ENCODE measurements around the gene PDLIM7.

PDLIM7 gene

DNA sequence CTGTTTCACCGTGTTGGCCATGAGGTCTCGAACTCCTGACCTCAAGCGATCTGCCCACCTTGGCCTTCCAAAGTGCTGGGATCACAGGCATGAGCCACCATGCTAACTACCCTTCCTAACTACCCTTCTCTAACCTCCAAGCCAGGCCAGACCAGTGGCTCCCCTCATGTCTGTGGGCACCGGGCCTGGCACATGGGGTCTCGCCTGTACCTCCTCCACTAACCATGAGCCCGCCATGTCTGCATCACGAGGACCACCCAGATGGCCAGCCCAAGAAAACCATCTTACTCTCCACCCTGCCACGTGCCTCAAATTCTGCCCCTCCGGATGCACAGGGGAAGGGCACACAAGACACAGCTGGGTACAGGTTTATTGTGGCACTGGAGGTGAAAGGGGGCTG is 14.4 kb downstream of the PDLIM7 start:
- Histone ChIP-seq H3K18ac (ENCODE audit: low read depth in 1 of 2, low read length in 2 of 2) (no peak overlapping the region), H2BK120ac (ENCODE audit: low read depth, low read length) (no peak overlapping the region), H2BK5ac (ENCODE audit: low read depth, low read length, poor library complexity, severe bottlenecking) (no peak overlapping the region), H3K4me3 (ENCODE audit: insufficient read depth in 1 of 2, low read depth in 1 of 2, low read length in 2 of 2) (no peak overlapping the region), H4K8ac (ENCODE audit: low read length) (no peak overlapping the region), H2BK15ac (ENCODE audit: low read depth, poor library complexity, severe bottlenecking) (no peak overlapping the region), H2AK5ac (ENCODE audit: low read length, severe bottlenecking) (no peak overlapping the region), H3K36me3 (ENCODE audit: control insufficient read depth in 1 of 2, insufficient read depth in 2 of 2, low read depth in 1 of 2, low read length in 2 of 2) (peaks cover 57 to 80% of the 10 kb centered on the region in 2 experiments), H3K4ac (ENCODE audit: low read depth in 1 of 2, low read length in 2 of 2) (no peak overlapping the region), H3K23ac (ENCODE audit: low read length in 2 of 2) (no peak overlapping the region), H2AFZ (ENCODE audit: low read depth, low read length) (no peak overlapping the region), H3K79me1 (replicated peaks; ENCODE audit: low read length, poor library complexity, severe bottlenecking) (peaks cover 9% of the 10 kb centered on the region), H3K4me2 (ENCODE audit: low read length, poor library complexity, severe bottlenecking) (no peak overlapping the region), H3K9ac (ENCODE audit: low read length) (no peak overlapping the region), H4K91ac (ENCODE audit: low read length) (no peak overlapping the region), H3K14ac (ENCODE audit: low read length in 2 of 2) (peak overlapping the region in 1 of 2 experiments; percentile 2), H3K27me3 (ENCODE audit: control insufficient read depth in 1 of 2, insufficient read depth in 1 of 2, low read length in 2 of 2) (no peaks in the 10 kb centered on the region), H3K4me1 (ENCODE audit: control insufficient read depth, insufficient read depth, low read depth, low read length) (peaks cover 69% of the 10 kb centered on the region), H2BK12ac (ENCODE audit: low read length in 2 of 2) (no peak overlapping the region), H3K27ac (ENCODE audit: low read length, poor library complexity, severe bottlenecking) (peak overlapping the region; percentile 45), H3K9me3 (ENCODE audit: control insufficient read depth, low read length) (no peaks in the 10 kb centered on the region)
- DNase-seq, result no peak
- 99% methylated on average over 7 of the region's 9 CpGs for WGBS

- no peak for DNase-seq
- no peak overlapping the region for H3K4me3 ChIP-seq (ENCODE audit: insufficient read depth in 1 of 2, low read depth in 1 of 2, low read length in 2 of 2)
- H2BK120ac ChIP-seq (ENCODE audit: low read depth, low read length), result no peak overlapping the region
- H3K9me3 ChIP-seq (ENCODE audit: control insufficient read depth, low read length), result no peaks in the 10 kb centered on the region
- no peak overlapping the region for H3K4me2 ChIP-seq (ENCODE audit: low read length, poor library complexity, severe bottlenecking)
- H2BK12ac ChIP-seq (ENCODE audit: low read length in 2 of 2), result no peak overlapping the region
- peaks cover 68% of the 10 kb centered on the region for H3K4me1 ChIP-seq (ENCODE audit: control insufficient read depth, insufficient read depth, low read depth, low read length)
- H2BK5ac ChIP-seq (ENCODE audit: low read depth, low read length, poor library complexity, severe bottlenecking), result no peak overlapping the region
- H3K23ac ChIP-seq (ENCODE audit: low read length in 2 of 2), result no peak overlapping the region
- H2BK15ac ChIP-seq (ENCODE audit: low read depth, poor library complexity, severe bottlenecking), result no peak overlapping the region
- H3K14ac ChIP-seq (ENCODE audit: low read length in 2 of 2), result no peak overlapping the region
- no peaks in the 10 kb centered on the region for H3K27me3 ChIP-seq (ENCODE audit: control insufficient read depth in 1 of 2, insufficient read depth in 1 of 2, low read length in 2 of 2)
- no peak overlapping the region for H3K9ac ChIP-seq (ENCODE audit: low read length)
- peak overlapping the region; percentile 39 for H3K27ac ChIP-seq (ENCODE audit: low read length, poor library complexity, severe bottlenecking)
- peak overlapping the region; percentile 16 for H4K8ac ChIP-seq (ENCODE audit: low read length)
- peak overlapping the region in 1 of 2 experiments; percentile 38 for H3K18ac ChIP-seq (ENCODE audit: low read depth in 1 of 2, low read length in 2 of 2)
- peaks cover 9% of the 10 kb centered on the region for H3K79me1 ChIP-seq (replicated peaks; ENCODE audit: low read length, poor library complexity, severe bottlenecking)
- no peak overlapping the region for H2AK5ac ChIP-seq (ENCODE audit: low read length, severe bottlenecking)
- WGBS, result 95% methylated on average over 10 of the region's 10 CpGs
- no peak overlapping the region for H4K91ac ChIP-seq (ENCODE audit: low read length)
- H3K36me3 ChIP-seq (ENCODE audit: control insufficient read depth in 1 of 2, insufficient read depth in 2 of 2, low read depth in 1 of 2, low read length in 2 of 2), result peaks cover 50 to 74% of the 10 kb centered on the region in 2 experiments
- no peak overlapping the region for H2AFZ ChIP-seq (ENCODE audit: low read depth, low read length)
- peak overlapping the region in 1 of 2 experiments; percentile 20 for H3K4ac ChIP-seq (ENCODE audit: low read depth in 1 of 2, low read length in 2 of 2)
Measured at GRCh38 chr5:177482359-177482795, 15.0 kb downstream of the PDLIM7 start.

GRCh38 chr5:177479774-177480173 is 17.6 kb downstream of the PDLIM7 start:
- Histone ChIP-seq H3K9ac (ENCODE audit: low read length) (peak overlapping the region; percentile 54), H2BK5ac (ENCODE audit: low read depth, low read length, poor library complexity, severe bottlenecking) (no peak overlapping the region), H3K27ac (ENCODE audit: low read length, poor library complexity, severe bottlenecking) (peak overlapping the region; percentile 84), H3K79me1 (replicated peaks; ENCODE audit: low read length, poor library complexity, severe bottlenecking) (peaks cover 6% of the 10 kb centered on the region), H3K14ac (ENCODE audit: low read length in 2 of 2) (no peak overlapping the region), H3K18ac (ENCODE audit: low read depth in 1 of 2, low read length in 2 of 2) (peak overlapping the region in 1 of 2 experiments; percentile 25), H3K4ac (ENCODE audit: low read depth in 1 of 2, low read length in 2 of 2) (no peak overlapping the region), H2BK120ac (ENCODE audit: low read depth, low read length) (no peak overlapping the region), H3K4me3 (ENCODE audit: insufficient read depth in 1 of 2, low read depth in 1 of 2, low read length in 2 of 2) (peak overlapping the region in 1 of 2 experiments; percentile 0), H3K4me2 (ENCODE audit: low read length, poor library complexity, severe bottlenecking) (no peak overlapping the region), H4K91ac (ENCODE audit: low read length) (no peak overlapping the region), H2BK15ac (ENCODE audit: low read depth, poor library complexity, severe bottlenecking) (no peak overlapping the region), H2BK12ac (ENCODE audit: low read length in 2 of 2) (no peak overlapping the region), H3K27me3 (ENCODE audit: control insufficient read depth in 1 of 2, insufficient read depth in 1 of 2, low read length in 2 of 2) (no peaks in the 10 kb centered on the region), H3K23ac (ENCODE audit: low read length in 2 of 2) (no peak overlapping the region), H3K9me3 (ENCODE audit: control insufficient read depth, low read length) (no peaks in the 10 kb centered on the region), H4K8ac (ENCODE audit: low read length) (no peak overlapping the region), H2AK5ac (ENCODE audit: low read length, severe bottlenecking) (no peak overlapping the region), H3K4me1 (ENCODE audit: control insufficient read depth, insufficient read depth, low read depth, low read length) (peaks cover 67% of the 10 kb centered on the region), H3K36me3 (ENCODE audit: control insufficient read depth in 1 of 2, insufficient read depth in 2 of 2, low read depth in 1 of 2, low read length in 2 of 2) (peaks cover 28 to 49% of the 10 kb centered on the region in 2 experiments), H2AFZ (ENCODE audit: low read depth, low read length) (no peak overlapping the region)
- WGBS, result 76% methylated on average over 14 of the region's 14 CpGs
- DNase-seq, result peak; percentile 85

DNA sequence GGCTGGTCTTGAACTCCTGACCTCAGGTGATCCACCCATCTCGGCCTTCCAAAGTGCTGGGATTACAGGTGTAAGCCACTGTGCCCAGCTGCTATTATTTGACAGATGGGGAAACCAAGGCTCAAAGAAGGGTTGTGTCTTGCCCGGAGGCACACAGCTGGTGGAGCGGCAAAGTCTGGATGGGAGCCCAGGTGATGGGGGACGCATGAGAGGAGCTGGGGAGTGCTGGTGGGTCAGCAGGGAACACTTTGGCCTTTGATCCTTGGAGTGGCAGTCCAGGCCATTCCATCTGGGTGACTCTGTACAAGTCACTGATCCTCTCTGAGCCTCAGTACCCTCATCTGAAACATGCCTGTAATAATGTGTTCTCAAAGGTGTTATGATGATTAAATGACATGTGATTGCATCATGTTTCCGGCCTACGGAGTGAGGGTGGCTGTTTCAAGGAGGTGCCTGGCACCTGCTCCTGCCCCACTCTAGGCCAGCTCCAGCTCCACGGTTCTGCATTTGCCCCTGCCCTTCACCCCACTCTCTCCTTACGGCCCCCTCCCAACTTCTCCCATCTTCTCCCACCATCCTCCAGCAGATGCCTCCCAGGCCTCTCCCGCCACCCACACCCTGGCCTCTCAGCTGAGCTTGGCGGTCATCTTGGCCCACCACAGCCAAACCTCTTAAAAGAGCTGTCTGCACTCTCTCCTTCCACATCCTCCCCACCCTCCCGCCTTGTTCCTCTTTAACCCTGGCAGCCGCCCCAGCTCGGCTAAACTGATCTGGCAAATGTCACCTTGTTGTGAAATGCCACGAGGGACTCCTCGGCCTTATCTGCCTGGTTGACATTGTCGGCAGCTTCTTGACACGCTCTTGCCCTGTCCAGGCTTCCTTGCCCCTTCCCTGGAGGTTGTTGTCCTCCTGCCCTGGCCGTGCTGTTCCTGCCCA is 18.4 kb downstream of the PDLIM7 start:
- Histone ChIP-seq H4K8ac (ENCODE audit: low read length) (peak overlapping the region; percentile 73), H3K23ac (ENCODE audit: low read length in 2 of 2) (no peak overlapping the region), H3K18ac (ENCODE audit: low read depth in 1 of 2, low read length in 2 of 2) (peak overlapping the region; percentile 9 to 51), H3K4me3 (ENCODE audit: insufficient read depth in 1 of 2, low read depth in 1 of 2, low read length in 2 of 2) (no peak overlapping the region), H2BK5ac (ENCODE audit: low read depth, low read length, poor library complexity, severe bottlenecking) (peak overlapping the region; percentile 39), H2BK120ac (ENCODE audit: low read depth, low read length) (no peak overlapping the region), H3K27me3 (ENCODE audit: control insufficient read depth in 1 of 2, insufficient read depth in 1 of 2, low read length in 2 of 2) (no peaks in the 10 kb centered on the region), H3K27ac (ENCODE audit: low read length, poor library complexity, severe bottlenecking) (peak overlapping the region; percentile 84), H2BK15ac (ENCODE audit: low read depth, poor library complexity, severe bottlenecking) (no peak overlapping the region), H3K4me1 (ENCODE audit: control insufficient read depth, insufficient read depth, low read depth, low read length) (peaks cover 65% of the 10 kb centered on the region), H4K91ac (ENCODE audit: low read length) (peak overlapping the region; percentile 75), H3K36me3 (ENCODE audit: control insufficient read depth in 1 of 2, insufficient read depth in 2 of 2, low read depth in 1 of 2, low read length in 2 of 2) (peaks cover 20 to 41% of the 10 kb centered on the region in 2 experiments), H2BK12ac (ENCODE audit: low read length in 2 of 2) (peak overlapping the region in 1 of 2 experiments; percentile 38), H3K79me1 (replicated peaks; ENCODE audit: low read length, poor library complexity, severe bottlenecking) (peaks cover 6% of the 10 kb centered on the region), H3K4me2 (ENCODE audit: low read length, poor library complexity, severe bottlenecking) (no peak overlapping the region), H2AK5ac (ENCODE audit: low read length, severe bottlenecking) (peak overlapping the region; percentile 72), H3K14ac (ENCODE audit: low read length in 2 of 2) (no peak overlapping the region), H3K4ac (ENCODE audit: low read depth in 1 of 2, low read length in 2 of 2) (no peak overlapping the region), H2AFZ (ENCODE audit: low read depth, low read length) (no peak overlapping the region), H3K9ac (ENCODE audit: low read length) (peak overlapping the region; percentile 54), H3K9me3 (ENCODE audit: control insufficient read depth, low read length) (no peaks in the 10 kb centered on the region)
- 54% methylated on average over 17 of the region's 18 CpGs for WGBS
- DNase-seq, result peak; percentile 87

Data from mesenchymal stem cell (in vitro differentiated cells and primary cell).